Measurements from ENCODE around the gene EIF3L. TPM values are rescaled to one million over a fixed set of nuclear protein-coding genes. Genes with fewer than 3 reads are reported as not detected.

Gene EIF3L
- total RNA-seq, 2 donors from 2014 or later, result 193 to 284 TPM

DNA sequence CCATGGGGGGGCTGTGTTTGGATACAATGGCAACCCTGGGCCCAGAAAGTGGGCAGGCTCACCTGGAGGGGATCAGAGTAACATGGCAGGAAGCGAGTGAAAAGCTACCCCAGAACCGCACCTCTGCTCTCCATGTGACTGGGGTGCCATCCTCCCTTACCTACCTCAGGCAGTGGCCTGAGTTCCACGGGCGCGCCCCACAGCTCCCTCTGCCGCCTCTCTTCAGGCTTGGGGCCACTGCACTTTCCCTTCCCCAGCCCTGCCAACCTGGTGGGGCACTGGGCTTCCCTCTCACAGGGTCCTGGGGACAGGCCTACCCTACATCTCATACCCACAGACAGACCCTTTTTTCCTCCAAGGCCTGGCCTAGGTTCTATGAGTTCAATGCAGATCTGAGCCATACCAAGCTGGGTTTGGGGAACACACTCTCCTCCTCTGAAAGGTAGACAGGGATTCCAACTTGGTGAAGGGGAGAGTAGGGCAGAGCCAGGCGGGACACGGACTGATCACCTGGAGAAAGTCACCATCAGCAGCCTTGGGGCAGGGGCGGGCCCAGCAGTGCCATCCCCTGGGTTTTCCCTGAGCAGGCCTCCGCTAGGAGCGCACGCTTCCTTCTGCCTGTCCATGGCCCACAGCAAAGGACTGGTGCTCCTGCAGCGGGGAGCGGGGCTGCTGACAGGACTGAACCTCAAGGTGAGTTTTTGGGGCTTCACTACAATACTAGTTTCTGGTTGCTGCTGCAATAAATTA, 19.0 kb upstream of the EIF3L start:
- H3K4me3 ChIP-seq, result no peak overlapping the region
- H3K27ac ChIP-seq, result no peak overlapping the region
- peaks cover 0 to 6% of the 10 kb centered on the region in 2 donors for H3K4me1 ChIP-seq
- peaks cover 48% of the 10 kb centered on the region for H3K36me3 ChIP-seq
- TF ChIP-seq, protein P1, sequence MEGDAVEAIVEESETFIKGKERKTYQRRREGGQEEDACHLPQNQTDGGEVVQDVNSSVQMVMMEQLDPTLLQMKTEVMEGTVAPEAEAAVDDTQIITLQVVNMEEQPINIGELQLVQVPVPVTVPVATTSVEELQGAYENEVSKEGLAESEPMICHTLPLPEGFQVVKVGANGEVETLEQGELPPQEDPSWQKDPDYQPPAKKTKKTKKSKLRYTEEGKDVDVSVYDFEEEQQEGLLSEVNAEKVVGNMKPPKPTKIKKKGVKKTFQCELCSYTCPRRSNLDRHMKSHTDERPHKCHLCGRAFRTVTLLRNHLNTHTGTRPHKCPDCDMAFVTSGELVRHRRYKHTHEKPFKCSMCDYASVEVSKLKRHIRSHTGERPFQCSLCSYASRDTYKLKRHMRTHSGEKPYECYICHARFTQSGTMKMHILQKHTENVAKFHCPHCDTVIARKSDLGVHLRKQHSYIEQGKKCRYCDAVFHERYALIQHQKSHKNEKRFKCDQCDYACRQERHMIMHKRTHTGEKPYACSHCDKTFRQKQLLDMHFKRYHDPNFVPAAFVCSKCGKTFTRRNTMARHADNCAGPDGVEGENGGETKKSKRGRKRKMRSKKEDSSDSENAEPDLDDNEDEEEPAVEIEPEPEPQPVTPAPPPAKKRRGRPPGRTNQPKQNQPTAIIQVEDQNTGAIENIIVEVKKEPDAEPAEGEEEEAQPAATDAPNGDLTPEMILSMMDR (IDR thresholded peaks at IDR 0.05), result no peak
- no peaks in the 10 kb centered on the region for H3K9me3 ChIP-seq
- DNase-seq (ENCODE audit: low spot score), result no peak
- no peaks in the 10 kb centered on the region for H3K27me3 ChIP-seq

DNA sequence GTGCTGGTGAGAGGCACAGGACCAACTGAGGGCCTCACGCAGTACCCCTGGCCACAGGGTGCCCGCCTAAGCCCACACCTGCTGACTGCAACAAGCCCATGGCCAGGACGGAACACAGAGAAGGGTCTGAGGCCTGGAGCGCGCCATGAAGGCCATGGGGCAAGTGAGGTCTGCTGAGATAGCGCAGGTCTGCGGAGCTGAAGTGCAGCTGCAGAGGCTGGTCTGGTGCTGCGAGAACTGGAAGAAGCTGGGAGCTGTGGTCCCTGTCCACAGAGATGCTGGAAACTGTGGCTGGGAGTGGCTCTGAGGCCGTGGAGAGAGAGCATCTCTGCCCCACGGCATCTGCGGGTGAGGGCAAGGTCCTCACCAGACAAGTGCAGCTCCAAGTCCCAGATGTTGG, 17.7 kb upstream of the EIF3L start:
- H3K27me3 ChIP-seq, result no peaks in the 10 kb centered on the region

DNA sequence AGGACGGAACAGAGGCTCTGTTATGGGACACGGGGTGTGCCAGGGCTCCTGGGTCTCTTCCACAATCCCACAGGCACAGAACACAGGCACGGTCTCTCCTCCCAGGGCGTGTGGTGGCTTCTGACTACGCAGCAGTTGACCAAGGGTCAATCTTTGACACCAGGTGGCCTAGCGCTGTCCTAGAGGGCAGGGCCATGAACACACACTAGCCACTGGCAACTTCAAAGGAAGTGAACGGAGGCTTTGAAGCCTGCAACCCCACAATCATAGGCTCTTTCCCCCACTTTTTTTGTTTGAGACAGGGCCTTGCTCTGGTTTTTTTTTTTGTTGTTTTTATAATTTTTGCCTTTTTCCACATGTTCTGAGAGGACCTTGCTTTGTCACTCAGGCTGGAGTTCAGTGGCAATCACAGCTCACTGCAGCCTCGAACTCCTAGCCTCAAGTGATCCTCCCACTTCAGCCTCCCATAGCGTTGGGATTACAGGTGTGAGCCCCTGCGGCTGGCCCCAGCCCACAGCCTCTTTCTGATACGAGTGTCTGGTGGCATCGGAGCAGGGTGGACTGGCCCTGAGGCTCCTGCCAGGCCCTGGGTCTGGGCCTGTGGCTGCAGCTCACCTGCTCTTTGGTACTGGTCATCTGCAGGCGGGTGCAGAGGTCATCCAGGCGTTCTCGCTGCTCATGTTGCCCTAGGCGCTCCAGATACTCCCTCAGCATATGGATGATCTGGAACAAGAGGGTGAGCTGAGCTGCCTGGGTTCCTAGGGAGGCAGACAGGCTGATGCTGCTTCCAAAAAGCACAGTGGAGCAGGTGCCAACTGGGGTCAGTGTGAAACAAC, 17.0 kb upstream of the EIF3L start:
- DNase-seq (ENCODE audit: low spot score), result no peak
- no peaks in the 10 kb centered on the region for H3K27me3 ChIP-seq
- H3K4me1 ChIP-seq, result no peaks in the 10 kb centered on the region
- no peak overlapping the region for H3K4me3 ChIP-seq
- H3K27ac ChIP-seq, result no peak overlapping the region
- peaks cover 48% of the 10 kb centered on the region for H3K36me3 ChIP-seq
- no peaks in the 10 kb centered on the region for H3K9me3 ChIP-seq
- TF ChIP-seq, protein P1 (IDR thresholded peaks at IDR 0.05), result no peak

More for the DNA sequence above, 17.7 kb upstream of the EIF3L start:
- H3K4me3 ChIP-seq, result no peak overlapping the region
- H3K36me3 ChIP-seq, result peaks cover 48% of the 10 kb centered on the region
- DNase-seq (ENCODE audit: low spot score), result no peak
- H3K4me1 ChIP-seq, result peaks cover 0 to 6% of the 10 kb centered on the region in 2 donors
- no peak overlapping the region for H3K27ac ChIP-seq
- H3K9me3 ChIP-seq, result no peaks in the 10 kb centered on the region
- TF ChIP-seq, protein P1 (IDR thresholded peaks at IDR 0.05), result no peak

- Histone ChIP-seq H3K27me3 (no peaks in the 10 kb centered on the region), H3K4me3 (no peak overlapping the region), H3K9me3 (no peaks in the 10 kb centered on the region), H3K4me1 (peaks cover 0 to 12% of the 10 kb centered on the region in 2 donors), H3K36me3 (peaks cover 24% of the 10 kb centered on the region), H3K27ac (no peak overlapping the region)
- no peak for DNase-seq (ENCODE audit: low spot score)
- TF ChIP-seq, protein P1 (IDR thresholded peaks at IDR 0.05), result no peak
These were observed 7.0 kb upstream of the EIF3L start for GRCh38 chr22:37842015-37842793.

GRCh38 chr22:37843741-37844089, 5.5 kb upstream of the EIF3L start:
- TF ChIP-seq, protein P1 (IDR thresholded peaks at IDR 0.05), result no peak
- Histone ChIP-seq H3K27me3 (no peaks in the 10 kb centered on the region), H3K4me1 (peaks cover 0 to 22% of the 10 kb centered on the region in 2 donors), H3K27ac (peak overlapping the region; percentile 81 to 86), H3K4me3 (peak overlapping the region; percentile 66 to 83), H3K9me3 (no peaks in the 10 kb centered on the region), H3K36me3 (peaks cover 11% of the 10 kb centered on the region)
- no peak for DNase-seq (ENCODE audit: low spot score)
